Fibroblast of skin of abdomen (primary cell): Measurements from ENCODE around the gene RANBP17.
A peak's percentile ranks its signal among the peaks of the same experiment; 100 is the strongest.
"Not testable (repeated sequence)": the region's sequence is repeated elsewhere in the genome, so short reads cannot be mapped to it uniquely, and the experiment has no call there.

Source experiments
- DNase-seq: peaks from one replicate; pipeline ENCODE4 v3.0.0-alpha.2; 2013

The RANBP17 gene

DNA sequence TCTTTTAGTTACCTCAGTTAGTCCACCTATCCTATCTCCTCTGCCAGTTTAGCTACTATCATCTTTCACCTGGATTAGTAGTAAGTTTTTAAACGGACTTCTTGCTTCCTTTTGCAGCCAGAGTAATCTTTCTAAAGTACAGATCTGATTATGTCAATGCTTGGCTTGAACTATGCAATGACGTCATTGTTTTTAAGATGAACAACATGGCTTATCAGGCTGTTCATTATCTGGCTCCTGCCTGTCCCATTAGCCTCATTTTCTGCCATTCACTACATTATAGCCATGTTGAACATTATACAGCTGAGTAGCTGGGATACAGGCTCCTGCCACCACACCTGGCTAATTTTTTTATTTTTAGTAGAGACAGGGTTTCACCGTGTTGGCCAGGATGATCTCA is 98.7 kb downstream of the RANBP17 start:
- DNase-seq: no peak

DNA sequence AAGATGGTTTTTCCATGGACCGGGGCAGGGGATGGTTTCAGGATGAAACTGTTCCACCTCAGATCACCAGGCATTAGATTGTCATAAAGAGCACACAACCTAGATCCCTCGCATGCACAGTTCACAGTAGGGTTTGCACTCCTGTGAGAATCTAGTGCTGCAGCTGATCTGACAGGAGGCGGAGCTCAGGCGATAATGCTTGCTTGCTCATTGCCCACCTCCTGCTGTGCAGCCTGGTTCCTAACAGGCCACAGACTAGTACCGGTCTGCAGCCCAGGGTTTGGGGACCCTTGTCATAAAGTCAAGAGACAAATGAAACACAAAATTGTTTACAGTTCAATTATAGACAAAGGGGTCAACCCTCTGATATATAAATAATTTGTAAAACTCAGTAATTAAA is 101.7 kb downstream of the RANBP17 start:
- DNase-seq: no peak

DNA sequence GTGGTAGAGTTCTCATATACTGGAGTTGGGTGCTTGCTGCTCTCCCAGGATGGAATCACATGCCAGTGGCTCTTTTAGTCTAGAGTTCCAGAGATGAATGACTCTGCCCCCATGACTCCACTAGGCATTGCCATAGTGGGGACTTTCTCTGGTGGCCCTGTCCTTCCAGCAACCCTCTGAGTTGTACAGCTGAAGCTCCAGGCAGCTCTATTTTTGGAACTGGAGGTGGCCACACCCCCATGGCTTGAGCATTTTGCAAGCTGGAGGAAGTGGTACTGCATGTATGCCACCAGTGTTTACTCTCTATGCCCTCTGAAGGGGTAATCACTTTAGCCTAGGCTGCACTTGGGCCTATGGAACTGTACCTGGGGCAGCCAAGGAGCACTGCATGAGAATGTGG is 112.6 kb downstream of the RANBP17 start:
- DNase-seq: no peak

- DNase-seq: not testable (repeated sequence)
These were observed 118.4 kb downstream of the RANBP17 start for GRCh38 chr5:170980261-170980660.

- DNase-seq: peak; percentile 3
These were observed 123.7 kb downstream of the RANBP17 start for GRCh38 chr5:170985486-170985885.

DNA sequence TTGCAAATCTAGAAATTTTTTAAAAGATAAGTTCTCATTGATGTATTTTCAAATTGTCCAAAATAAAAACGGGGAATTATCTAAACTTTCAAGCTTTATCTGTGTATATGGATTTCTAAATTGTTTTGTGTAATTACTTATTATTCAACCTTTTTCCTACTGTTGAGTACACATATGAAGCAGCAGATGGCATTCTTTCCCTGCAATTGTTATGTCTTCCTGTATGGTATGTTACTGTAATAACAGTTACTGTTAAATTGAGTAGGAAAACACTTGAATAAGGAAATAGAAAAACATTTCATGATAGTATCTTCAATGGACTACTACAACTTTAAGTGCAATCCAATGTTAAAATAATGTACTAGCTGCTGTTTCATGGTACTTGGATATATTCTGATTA is 124.8 kb downstream of the RANBP17 start:
- DNase-seq: peak; percentile 18

- DNase-seq: no peak
These were observed 131.7 kb downstream of the RANBP17 start for GRCh38 chr5:170993476-170993875.

DNA sequence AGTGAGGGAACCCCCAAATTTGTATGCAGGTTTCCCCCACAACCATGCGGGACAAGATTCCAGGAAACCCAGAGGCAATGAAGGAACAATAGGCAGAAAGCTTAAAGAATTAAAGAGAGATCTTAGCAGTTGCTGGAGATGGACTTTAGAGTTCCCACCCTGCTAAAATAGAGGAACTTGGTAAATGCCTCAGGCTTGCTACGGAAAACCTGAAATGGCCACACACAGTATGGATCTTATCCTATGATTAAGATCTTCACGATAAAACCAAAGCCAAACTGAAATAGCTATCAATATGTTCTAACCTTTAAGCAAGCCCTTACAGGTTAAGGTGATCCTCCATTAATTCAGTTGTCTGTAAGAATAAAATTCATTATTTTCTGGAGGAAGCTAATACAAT is 148.3 kb downstream of the RANBP17 start:
- no peak for DNase-seq

DNA sequence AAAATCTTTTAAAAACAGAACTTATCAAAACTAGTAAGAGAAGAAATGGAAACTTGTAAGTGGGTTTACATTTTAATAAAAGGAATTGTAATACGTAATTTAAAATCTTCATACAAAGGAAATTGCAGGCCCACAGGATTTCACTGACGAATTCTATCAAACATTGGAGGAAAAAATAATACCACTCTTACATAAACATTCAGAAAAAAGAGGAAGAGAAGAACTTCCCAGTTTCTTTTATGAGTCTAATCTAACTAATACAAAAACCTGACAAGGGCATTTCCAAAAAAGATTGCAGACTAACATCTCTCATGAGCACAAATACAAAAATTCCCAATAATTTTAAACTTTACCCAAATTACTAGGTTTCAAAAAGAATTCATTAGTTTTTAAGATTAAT is 149.0 kb downstream of the RANBP17 start:
- DNase-seq: no peak

DNA sequence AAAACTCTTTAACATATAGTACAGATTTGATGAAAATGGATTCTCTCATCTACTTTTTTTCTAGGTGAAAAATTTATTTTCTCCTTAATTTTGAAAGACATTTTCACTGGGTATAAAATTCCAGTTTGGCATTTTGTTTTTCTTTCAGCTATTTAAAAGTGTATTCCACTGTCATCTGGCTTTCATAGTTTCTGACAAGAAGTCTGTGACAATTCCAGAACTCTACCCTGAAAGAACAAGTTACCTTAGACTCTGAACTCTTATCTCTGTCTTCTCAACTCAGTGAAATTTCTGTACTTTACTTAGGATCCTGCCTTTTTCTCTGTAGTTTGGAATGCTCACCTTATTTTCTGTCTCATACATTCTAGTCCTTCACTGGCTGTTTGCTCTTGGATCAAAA is 161.7 kb downstream of the RANBP17 start:
- DNase-seq: no peak

DNA sequence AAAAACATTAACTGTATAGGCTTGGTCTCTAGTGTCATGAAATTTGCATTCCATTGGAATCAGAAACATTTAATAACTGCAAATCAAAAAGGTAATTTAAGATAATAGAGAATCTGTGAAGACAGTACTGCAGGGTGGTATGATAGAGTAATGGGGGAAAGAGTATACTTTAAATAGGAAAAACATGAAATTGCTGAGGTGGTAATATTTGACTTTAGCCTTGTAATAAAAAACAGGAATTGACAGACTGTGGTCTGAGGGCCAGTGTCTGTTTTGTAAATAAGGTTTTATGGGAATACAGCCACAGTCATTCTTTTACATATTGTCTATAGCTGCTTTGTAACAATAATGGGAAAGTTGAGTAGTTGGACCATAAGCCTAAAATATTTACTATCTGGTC is 162.3 kb downstream of the RANBP17 start:
- no peak for DNase-seq

- DNase-seq: no peak
These were observed 167.6 kb downstream of the RANBP17 start for GRCh38 chr5:171029401-171029800.

DNA sequence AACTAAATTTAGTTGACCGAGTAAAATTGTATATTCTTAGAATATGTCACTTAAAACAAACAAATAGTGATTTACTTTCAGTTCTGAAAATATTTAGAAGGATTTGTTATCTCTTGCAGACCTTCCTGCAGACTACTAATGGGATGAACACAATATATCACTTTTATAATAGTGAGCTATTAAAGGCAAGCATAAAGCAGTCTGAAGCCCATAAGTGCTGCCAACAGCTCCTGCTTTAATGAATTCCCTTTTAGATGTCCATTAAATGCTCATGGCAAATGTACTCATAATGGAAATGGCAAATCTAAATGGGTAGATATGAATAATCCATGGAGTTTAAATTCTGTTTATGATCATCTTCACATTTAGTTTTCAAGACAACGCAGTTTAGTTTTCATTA is 170.2 kb downstream of the RANBP17 start:
- no peak for DNase-seq

DNA sequence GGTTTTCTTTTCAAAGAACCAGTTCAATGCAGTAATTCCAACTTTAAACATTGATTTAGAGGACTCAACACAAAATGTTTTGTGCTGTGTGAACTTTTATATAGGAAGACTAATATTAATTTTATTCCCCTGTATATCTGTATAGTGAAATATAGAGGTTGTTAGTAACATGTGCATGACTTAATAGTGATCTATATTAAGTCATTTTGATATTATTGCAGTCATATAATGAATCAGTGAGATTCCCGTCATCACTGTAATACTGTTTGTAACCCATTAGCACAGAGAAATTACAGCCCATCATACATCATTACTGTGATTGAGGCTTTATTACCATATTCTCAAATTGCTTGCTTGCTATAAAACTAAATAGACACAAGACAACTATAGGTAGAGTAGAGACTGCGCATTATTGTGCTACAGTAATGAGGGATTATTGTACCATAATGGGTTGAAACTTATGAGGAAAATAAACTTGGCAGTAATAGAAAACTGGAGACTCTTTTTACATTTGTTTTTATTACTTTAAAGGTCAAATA is 170.7 kb downstream of the RANBP17 start:
- DNase-seq: no peak

- not testable (repeated sequence) for DNase-seq
These were observed 180.1 kb downstream of the RANBP17 start for GRCh38 chr5:171041893-171042292.

DNA sequence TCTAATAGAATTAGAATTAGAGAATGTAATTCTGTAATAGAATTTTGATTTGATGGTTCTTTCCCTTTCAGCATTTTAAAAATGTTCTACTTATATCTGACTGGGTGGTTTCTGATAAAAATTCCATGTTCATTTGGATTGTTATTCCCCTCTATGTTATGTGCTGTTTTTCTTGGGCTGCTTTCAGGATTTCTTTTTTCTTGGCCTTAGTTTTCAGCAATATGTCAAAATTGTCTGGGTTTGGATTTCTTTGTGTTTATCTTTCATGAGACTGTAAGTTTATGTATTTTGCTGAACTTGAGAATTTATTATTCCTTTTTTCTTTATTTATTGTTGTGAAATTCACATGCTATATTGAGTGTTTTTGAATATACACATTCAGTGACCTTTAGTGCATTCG is 189.1 kb downstream of the RANBP17 start:
- DNase-seq: no peak

- no peak for DNase-seq
These were observed 194.1 kb downstream of the RANBP17 start for GRCh38 chr5:171055875-171056454.

DNA sequence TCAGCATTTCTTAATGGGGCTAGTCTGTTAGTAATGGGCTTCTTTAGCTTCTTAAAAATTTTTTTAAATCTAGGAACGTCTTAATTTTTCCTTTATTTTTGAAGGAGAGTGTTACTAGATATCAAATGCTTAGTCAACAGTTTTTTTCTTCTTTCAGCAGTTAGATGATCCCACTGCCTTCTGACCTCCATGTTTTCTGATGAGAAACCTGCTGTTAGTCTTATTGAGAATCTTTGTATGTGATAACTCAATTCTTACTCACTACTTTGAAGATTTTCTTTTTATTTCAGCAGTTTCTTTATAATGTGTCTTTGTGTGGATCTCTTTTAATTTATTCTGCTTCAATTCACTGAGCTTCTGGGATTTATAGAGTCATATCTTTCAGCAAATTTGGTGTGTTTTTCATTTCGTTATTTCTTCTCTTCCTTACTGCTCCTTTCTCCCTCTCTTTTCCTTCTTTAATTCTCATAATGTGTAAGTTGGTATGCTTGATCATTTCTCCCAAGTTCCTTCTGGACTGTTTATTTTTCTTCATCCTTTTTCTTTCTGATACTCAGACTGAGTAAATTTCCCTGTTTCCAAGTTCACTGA is 205.8 kb downstream of the RANBP17 start:
- DNase-seq: no peak

- no peak for DNase-seq
These were observed 212.9 kb downstream of the RANBP17 start for GRCh38 chr5:171074747-171075146.

DNA sequence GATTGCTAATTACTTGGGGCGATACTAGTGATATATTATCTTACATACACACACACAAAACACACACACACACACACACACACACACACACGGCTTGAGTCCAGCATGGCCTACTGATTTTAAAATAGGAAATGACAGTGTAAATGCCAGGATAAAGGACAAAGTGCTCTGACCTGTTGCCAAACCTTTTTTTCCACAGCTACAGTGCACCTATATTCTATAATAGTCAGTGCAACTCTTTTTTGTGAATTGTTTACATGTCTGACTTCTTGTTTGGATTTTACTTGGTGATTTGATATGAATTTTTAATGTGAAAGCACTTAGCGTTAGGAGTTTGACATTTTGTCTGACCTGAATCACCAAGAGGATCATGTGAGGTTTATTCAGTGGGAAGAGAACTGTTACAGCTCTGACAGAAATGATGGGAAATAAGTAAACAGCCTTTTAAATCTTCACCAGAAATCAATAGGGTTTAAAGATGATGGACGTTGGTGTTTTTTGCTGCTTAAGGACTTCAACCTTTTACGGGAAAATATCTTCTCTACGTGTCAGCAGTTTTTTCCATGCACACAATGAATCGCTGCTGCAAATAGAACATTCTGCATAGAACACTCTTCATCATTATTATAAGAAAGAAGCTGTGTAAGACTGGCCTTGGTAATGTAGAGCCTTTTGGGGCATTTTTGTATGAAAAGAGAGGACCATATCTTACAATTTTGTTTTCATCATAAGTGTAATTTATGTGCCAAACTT is 218.5 kb downstream of the RANBP17 start:
- no peak for DNase-seq

DNA sequence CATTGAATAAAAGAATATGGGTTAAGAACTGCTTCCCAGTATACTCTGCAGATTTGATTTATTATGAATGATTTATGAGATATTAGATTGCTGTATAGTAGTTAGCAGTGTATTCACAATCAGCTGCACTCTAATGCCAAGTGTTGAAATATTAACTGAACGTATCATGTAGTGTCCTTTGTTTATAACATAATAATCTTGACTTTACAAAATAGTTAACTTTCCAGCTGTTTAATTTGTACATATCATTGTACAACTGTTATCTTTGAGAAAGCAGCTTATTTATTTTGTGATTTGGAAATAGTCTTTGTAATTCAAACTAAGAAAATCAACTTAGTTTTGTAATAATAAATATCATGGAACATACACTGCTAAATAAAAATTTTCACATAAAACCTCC is 219.5 kb downstream of the RANBP17 start:
- DNase-seq: no peak

DNA sequence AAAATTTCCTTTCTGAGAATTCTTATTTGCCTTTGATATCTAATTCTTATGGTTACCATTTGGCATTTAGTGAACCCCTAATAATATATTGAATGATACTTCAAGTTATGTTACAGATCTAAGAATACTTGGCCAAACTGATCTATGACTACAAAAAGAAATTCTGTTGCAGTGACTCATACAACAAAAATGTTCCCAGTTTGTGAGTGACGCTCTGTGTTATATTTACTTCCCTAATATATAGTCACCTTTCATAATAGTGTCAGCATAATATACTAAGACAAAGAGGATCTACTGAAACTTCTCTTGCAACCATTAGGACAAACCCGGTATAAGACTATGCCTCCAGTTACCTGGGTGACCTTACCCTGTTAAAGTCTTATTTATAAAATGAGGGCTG is 230.4 kb downstream of the RANBP17 start:
- DNase-seq: peak; percentile 26

- DNase-seq: peak; percentile 9
These were observed 231.8 kb downstream of the RANBP17 start for GRCh38 chr5:171093598-171093997.

DNA sequence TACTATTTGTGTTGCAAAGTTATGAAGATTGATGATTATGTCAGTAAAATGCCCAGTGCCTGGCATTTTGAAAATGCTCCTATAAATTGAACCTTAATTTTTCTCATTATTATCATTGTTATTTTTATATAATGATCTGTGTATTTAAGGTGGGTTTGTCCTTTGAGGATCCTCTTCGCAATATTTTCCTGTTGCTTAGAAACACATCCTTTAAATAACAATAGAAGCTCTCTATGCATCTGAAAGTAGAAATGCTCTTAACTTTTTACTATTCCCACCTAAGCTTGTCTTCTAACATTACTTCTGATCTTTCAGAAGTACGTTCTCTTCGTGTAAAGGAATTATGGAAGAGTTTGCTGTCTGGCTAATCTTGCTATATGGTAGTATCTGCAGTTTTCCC is 232.5 kb downstream of the RANBP17 start:
- no peak for DNase-seq
